GM12865 (cell line): ENCODE results near the gene HPCA.

ENCODE experiments used
- DNase-seq: peaks from one replicate; pipeline ENCODE4 v3.0.0; 2010; ENCODE audit warnings: low read depth
- H3K4me3 ChIP-seq: 2 replicates; pipeline ENCODE4 v1.5.1; 2011; ENCODE audit warnings: mild to moderate bottlenecking, low read depth, low read length, control low read depth
- TF ChIP-seq, protein P1 (sequence below): IDR thresholded peaks from 2 replicates; pipeline ENCODE4 v1.5.1; 2011; ENCODE audit warnings: low read length, control low read depth, low read depth, inconsistent platforms; ENCODE audit not compliant: insufficient read depth; ENCODE audit errors: missing control alignments

HPCA gene

DNA sequence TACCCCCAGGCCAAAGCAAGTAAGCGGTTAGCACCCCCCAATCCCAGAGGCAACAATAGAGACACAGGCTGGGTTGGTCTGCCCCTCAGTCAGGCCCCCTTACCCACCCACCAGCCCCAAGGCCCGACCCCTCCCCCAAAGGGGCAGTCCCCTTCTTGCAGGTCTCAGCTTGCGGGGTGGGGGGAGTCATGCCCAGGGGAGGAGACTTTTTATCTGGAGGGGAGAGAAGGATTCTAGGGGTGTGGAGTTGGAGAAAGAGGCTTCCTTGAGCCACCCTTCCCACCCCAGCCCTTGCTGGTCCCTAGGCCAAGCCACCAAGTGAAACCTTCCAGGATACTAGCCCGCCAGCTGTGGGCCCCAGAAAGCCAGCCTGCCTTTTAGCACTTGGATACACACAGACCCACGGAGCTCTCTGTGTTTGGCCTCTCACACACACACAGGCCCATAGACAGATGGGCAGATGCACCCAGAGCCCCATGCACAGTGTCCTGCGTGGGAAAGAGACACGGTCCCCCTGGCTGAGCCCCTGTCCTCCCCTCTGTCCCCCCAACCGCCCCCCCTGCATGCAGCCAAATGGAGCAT lies 7.8 kb downstream of the HPCA start:
- H3K4me3 ChIP-seq, result no peak overlapping the region

DNA sequence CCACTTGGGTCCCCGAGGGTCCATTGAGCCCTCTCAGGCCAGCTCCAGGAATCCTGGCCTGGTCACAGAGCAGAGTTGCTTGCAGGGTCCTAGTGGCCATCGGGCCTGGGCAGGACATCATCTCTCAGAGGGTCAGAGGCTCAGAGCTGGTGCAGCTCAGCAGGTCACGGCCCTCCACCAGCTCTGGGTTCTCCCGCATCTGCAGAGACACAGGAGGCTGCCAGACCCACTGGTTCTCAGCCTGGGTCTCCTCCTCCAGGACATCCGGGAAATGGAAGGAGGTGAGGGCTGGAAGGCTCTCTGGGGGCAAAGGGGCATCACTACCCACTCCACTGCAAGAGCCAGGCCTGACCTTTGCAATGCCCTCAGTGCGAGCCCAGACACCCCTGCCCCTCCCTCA lies 8.4 kb downstream of the HPCA start:
- TF ChIP-seq, protein P1, sequence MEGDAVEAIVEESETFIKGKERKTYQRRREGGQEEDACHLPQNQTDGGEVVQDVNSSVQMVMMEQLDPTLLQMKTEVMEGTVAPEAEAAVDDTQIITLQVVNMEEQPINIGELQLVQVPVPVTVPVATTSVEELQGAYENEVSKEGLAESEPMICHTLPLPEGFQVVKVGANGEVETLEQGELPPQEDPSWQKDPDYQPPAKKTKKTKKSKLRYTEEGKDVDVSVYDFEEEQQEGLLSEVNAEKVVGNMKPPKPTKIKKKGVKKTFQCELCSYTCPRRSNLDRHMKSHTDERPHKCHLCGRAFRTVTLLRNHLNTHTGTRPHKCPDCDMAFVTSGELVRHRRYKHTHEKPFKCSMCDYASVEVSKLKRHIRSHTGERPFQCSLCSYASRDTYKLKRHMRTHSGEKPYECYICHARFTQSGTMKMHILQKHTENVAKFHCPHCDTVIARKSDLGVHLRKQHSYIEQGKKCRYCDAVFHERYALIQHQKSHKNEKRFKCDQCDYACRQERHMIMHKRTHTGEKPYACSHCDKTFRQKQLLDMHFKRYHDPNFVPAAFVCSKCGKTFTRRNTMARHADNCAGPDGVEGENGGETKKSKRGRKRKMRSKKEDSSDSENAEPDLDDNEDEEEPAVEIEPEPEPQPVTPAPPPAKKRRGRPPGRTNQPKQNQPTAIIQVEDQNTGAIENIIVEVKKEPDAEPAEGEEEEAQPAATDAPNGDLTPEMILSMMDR, result no peak
- no peak overlapping the region for H3K4me3 ChIP-seq
- DNase-seq, result no peak

More for the DNA sequence above, 7.8 kb downstream of the HPCA start:
- TF ChIP-seq, protein P1, result no peak
- DNase-seq, result no peak

DNA sequence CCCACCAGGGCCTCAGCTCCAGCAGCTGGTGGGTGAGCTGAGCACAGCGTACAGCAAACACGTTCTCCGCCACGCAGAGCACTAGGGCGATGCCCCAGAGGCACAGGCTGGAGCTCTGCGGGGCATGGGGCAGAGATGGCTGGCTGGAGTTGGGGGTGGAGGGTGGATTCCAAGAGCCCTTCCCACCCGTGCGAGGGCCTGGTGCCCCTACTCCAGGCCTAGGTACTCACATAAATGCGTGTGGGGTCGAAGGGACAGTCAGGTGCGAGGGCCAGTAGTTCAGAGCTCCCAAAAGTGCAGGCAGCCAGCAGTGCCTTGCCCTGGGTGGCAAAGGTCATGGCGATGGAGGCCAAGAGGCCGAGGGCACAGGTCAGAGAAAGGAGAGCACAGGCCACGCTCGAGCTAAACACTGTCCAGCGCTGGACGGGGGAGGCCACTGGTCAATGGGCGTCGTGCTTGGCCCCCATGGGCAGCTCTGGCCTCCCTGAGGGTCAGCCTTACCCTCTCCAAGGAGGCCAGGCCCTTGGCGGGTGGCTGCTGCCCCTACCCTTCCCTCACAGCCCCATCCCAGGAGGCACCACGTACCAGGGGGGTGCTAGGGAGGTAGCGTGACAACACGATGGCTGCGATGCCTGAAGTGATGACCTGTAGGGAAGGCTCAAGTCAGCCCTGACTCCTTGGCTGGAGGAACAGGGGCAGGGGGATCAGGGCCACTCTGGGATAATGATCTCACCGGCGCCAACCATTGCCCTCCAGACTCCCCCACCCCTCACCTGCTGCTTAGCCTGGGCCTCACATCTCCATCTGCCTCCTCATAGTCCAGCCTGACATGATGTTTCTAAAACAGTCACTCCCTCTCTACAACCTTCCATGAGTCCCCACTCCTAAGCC lies 9.3 kb downstream of the HPCA start:
- TF ChIP-seq, protein P1, result no peak
- DNase-seq, result no peak
- H3K4me3 ChIP-seq, result no peak overlapping the region

DNA sequence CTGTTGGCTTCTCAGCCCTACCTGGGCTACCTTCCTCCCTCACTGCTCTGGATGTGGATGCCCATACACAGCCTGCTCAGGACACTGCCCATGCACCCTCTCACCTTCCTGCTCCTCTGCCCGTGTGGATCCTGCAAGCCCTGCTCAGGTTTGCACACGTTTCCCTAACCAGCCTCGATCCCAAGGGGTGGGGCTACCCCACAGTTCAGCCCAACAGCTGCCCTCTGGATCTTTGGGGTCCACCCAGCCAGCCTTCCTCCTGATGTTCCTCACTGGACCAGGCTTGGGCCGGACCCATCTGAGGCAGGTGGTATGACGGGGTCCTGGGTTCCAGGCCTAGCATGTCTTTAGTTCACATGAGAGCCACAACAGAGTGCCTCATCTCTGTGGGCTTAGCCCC lies 10.2 kb downstream of the HPCA start:
- DNase-seq, result no peak
- TF ChIP-seq, protein P1, result no peak
- no peak overlapping the region for H3K4me3 ChIP-seq

DNA sequence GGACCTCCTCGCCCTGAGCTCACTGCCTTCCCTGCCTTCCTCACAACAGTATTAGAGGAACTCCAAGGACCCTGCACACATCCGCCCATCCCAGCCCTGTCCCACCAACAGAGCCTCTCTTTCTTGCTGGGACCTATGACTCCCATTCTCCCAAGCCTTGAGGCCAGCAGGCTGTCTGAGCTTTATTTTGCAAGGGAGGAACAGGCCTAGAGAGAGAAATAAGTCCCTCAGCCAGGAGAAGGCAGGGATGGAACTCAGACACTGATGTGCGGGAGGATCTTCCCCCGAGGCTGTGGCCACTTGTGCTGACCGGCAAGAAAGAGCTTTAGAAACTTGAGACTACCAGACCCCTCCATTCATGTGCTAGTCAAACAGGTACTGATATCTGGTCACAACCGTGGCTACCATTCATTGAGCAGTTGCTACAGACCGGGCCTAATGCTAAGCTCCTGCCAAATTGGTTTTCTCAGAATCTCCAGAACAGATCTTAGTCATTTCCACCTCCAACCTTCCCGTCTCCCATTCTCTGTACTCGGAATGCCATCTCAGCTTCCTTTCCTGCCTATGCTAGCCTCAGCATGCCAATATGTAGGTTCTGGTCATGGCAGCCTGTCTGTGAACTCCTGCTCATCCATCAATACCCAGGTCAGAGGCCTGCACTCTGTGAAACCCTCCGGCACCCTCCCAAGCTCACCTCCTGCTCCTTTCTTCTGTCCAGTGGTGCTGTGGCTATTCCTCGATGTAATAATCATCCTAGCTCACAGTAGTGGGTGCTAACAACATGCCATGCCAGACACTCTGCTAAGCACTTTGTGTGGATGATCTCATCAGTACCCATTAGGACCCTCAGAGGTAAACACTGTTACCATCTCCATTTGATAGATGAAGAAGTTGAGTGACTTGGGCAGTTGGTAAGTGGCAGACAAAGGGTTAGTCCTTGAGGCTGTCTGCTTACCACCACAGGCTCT lies 11.1 kb downstream of the HPCA start:
- DNase-seq, result no peak
- TF ChIP-seq, protein P1, result no peak
- H3K4me3 ChIP-seq, result no peak overlapping the region

DNA sequence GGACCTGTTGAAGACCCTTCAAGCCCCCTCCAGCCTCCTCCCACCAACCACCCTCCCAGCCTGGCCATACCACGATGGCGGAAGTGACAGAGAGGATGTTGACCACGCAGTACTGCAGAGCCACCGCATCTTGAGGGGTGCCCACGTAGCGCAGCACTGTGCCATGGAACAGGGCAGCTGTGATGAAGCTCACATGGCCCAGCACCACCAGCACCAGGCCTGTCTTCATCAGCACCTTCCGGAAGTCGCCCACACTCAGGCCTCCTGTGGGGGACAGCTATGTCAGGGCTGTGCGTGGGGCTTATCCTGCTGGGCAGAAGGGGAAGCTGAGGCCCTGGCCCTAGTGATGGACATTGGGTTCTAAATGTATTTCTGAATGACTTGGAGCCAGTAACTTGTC lies 11.8 kb downstream of the HPCA start:
- no peak for DNase-seq
- TF ChIP-seq, protein P1, result no peak
- H3K4me3 ChIP-seq, result no peak overlapping the region
